Neuronal stem cell (in vitro differentiated cells): ENCODE measurements around the gene GADL1.

ENCODE experiments used
- DNase-seq: peaks from one replicate; pipeline ENCODE4 v3.0.0-alpha.2; 2013; ENCODE audit warnings: low spot score
- H2AFZ ChIP-seq: one replicate; pipeline ENCODE4 v1.6.1; 2013; ENCODE audit warnings: mild to moderate bottlenecking, low read length, inconsistent platforms
- H2AK5ac ChIP-seq: 2 replicates; pipeline ENCODE4 v1.6.1; 2013; ENCODE audit warnings: low read depth, mild to moderate bottlenecking, inconsistent platforms, low read length, moderate library complexity, mixed read lengths
- H2BK120ac ChIP-seq: 2 replicates; pipeline ENCODE4 v1.6.1; 2013; ENCODE audit warnings: low read depth, mild to moderate bottlenecking, inconsistent platforms, low read length, moderate library complexity, mixed read lengths
- H2BK12ac ChIP-seq: one replicate; pipeline ENCODE4 v1.6.1; 2013; ENCODE audit warnings: low read length, inconsistent platforms
- H2BK15ac ChIP-seq: 2 replicates; pipeline ENCODE4 v1.6.1; 2013; ENCODE audit warnings: mild to moderate bottlenecking, low read length, inconsistent platforms, mixed read lengths
- H2BK5ac ChIP-seq: one replicate; pipeline ENCODE4 v1.6.1; 2013; ENCODE audit warnings: inconsistent platforms, mild to moderate bottlenecking, low read length, moderate library complexity
- H3K14ac ChIP-seq: one replicate; pipeline ENCODE4 v1.6.1; 2013; ENCODE audit warnings: low read length, inconsistent platforms
- H3K18ac ChIP-seq: 2 replicates; pipeline ENCODE4 v1.6.1; 2013; ENCODE audit warnings: low read length, inconsistent platforms
- H3K23ac ChIP-seq: 2 replicates; pipeline ENCODE4 v1.6.1; 2013; ENCODE audit warnings: low read depth, mild to moderate bottlenecking, mixed read lengths, low read length, inconsistent platforms; ENCODE audit not compliant: poor library complexity
- H3K27ac ChIP-seq: replicated peaks from 3 replicates; pipeline ENCODE4 v1.5.1; 2013; ENCODE audit warnings: low read length, inconsistent platforms
- H3K27me3 ChIP-seq, 3 experiments: 2 replicates each; pipeline ENCODE4 v1.6.1; 2013; ENCODE audit warnings: low read length in 3 of 3, mild to moderate bottlenecking in 2 of 3, inconsistent platforms in 1 of 3, low read depth in 1 of 3, mixed read lengths in 1 of 3, moderate library complexity in 1 of 3; ENCODE audit not compliant: control insufficient read depth in 3 of 3, insufficient read depth in 3 of 3
- H3K36me3 ChIP-seq, 2 donors: replicated peaks in 1 of 2; 2 replicates each; pipeline ENCODE4 v1.6.1; 2013; ENCODE audit warnings: low read length in 2 of 2; ENCODE audit not compliant: control insufficient read depth in 2 of 2, insufficient read depth in 2 of 2
- H3K4ac ChIP-seq: 2 replicates; pipeline ENCODE4 v1.6.1; 2013; ENCODE audit warnings: inconsistent platforms, mild to moderate bottlenecking, low read length, moderate library complexity
- H3K4me1 ChIP-seq, 2 donors: 1 replicate in 1 of 2; 2 replicates in 1 of 2; pipeline ENCODE4 v1.6.1; 2013; ENCODE audit warnings: low read length in 2 of 2, low read depth in 1 of 2; ENCODE audit not compliant: control insufficient read depth in 2 of 2, insufficient read depth in 1 of 2
- H3K4me2 ChIP-seq: one replicate; pipeline ENCODE4 v1.6.1; 2013; ENCODE audit warnings: mild to moderate bottlenecking, low read length, inconsistent platforms; ENCODE audit not compliant: insufficient read depth, poor library complexity, severe bottlenecking
- H3K4me3 ChIP-seq, 2 donors: 2 replicates each; pipeline ENCODE4 v1.5.1; 2013; ENCODE audit warnings: low read length in 2 of 2, mild to moderate bottlenecking in 2 of 2, inconsistent platforms in 1 of 2, moderate library complexity in 1 of 2
- H3K79me1 ChIP-seq: one replicate; pipeline ENCODE4 v1.6.1; 2013; ENCODE audit warnings: low read depth, mild to moderate bottlenecking, inconsistent platforms, low read length, moderate library complexity
- H3K9ac ChIP-seq: one replicate; pipeline ENCODE4 v1.6.1; 2013; ENCODE audit warnings: mild to moderate bottlenecking, low read depth, low read length, inconsistent platforms; ENCODE audit not compliant: poor library complexity
- H3K9me3 ChIP-seq, 2 donors: replicated peaks in 1 of 2; 2 replicates each; pipeline versions ENCODE3 to v1.6.1; 2013; ENCODE audit warnings: low read length in 2 of 2, mild to moderate bottlenecking in 2 of 2, inconsistent platforms in 1 of 2, low read depth in 1 of 2, mixed read lengths in 1 of 2, moderate library complexity in 1 of 2; ENCODE audit not compliant: control insufficient read depth in 2 of 2, insufficient read depth in 1 of 2
- H4K8ac ChIP-seq: one replicate; pipeline ENCODE4 v1.6.1; 2013; ENCODE audit warnings: low read depth, mild to moderate bottlenecking, inconsistent platforms, low read length, moderate library complexity
- H4K91ac ChIP-seq: one replicate; pipeline ENCODE4 v1.6.1; 2013; ENCODE audit warnings: low read length, low read depth, mild to moderate bottlenecking, inconsistent platforms; ENCODE audit not compliant: poor library complexity
- WGBS, 2 donors: extraction: QIAGEN DNeasy Blood & Tissue Kit; methylation state at CpG; one replicate each; pipeline ENCODE4 v1.1.7; 2013; ENCODE audit warnings: missing lambda C conversion rate in 2 of 2, mixed read lengths in 1 of 2; ENCODE audit not compliant: insufficient read length in 2 of 2, insufficient replicate concordance in 1 of 2; ENCODE audit errors: extremely low coverage in 2 of 2; 5-methylcytosine and 5-hydroxymethylcytosine counted together

GADL1 gene

DNA sequence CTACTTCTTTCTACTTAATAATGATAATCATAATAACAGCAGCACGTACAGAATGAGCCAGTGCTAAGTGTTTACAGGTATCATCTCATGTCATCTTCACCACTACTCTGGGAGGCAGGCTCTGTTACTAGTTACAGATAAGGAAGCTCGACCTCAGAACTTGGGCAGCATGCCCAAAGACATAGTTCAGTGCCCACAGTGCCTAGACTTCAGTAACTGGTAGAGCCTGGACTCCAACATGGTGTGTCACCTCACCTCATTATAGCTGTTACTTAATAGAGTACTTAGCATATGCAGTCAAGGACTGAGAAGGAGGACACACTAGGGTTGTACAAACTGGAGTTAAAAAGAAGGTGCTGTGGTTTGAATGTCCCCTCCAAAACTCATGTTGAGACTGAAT, 7.6 kb downstream of the GADL1 start:
- Histone ChIP-seq H2BK12ac (no peak overlapping the region), H3K79me1 (no peaks in the 10 kb centered on the region), H2BK5ac (no peak overlapping the region), H3K18ac (no peak overlapping the region), H3K27me3 (peaks cover 0 to 7% (median 0%) of the 10 kb centered on the region in 3 experiments), H3K14ac (no peak overlapping the region), H4K91ac (no peak overlapping the region), H3K4ac (no peak overlapping the region), H3K9me3 (peaks cover 0 to 2% of the 10 kb centered on the region in 2 donors), H3K27ac (no peak overlapping the region), H3K9ac (no peak overlapping the region), H3K4me1 (no peaks in the 10 kb centered on the region), H3K36me3 (no peaks in the 10 kb centered on the region), H3K4me2 (no peak overlapping the region), H2BK120ac (no peak overlapping the region), H4K8ac (no peak overlapping the region), H3K4me3 (no peak overlapping the region), H2BK15ac (no peak overlapping the region), H2AFZ (no peak overlapping the region), H2AK5ac (no peak overlapping the region), H3K23ac (no peak overlapping the region)
- no CpG with 5 or more reads among the region's 2 CpGs for WGBS, 2 donors
- no peak for DNase-seq

DNA sequence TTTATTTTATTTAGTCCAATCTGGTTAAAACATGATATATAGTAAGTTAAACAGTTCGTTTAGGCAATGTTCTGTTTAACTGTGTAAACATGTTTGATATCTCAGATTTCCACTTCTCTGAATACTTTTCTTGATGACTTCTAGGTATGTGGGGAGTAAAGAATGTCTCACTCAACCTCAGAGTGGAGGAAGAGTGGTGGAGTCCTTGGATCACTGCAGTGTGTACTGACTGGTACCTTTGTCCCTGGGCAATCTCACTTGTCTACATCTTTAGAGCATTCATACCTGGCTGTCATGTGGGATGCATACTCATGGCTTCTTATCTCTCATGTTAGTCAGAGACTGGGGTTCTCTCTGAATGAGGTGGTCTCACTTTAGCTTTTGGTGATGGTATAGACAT, 15.6 kb downstream of the GADL1 start:
- no CpG with 5 or more reads among the region's 1 CpG for WGBS, 2 donors

DNA sequence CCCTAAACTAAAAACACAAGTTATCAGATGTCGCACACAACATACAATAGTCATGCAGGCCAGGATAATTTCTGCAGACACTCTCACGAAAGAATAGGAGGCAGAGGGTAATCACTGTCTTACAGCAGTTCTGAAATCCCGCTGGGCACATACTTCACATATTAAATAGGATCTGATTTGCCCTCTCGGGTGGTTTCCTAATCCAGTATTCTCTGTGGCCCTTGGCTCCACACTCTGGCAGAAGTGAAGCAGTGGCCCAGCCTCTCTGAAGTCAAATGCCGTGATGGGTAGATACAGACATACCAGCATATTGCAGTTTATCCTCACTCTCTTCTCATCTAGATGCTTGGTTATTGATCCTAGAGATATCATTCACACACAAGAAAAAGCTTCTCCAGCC, 19.0 kb downstream of the GADL1 start:
- no peak overlapping the region for H2BK5ac ChIP-seq
- H3K4me1 ChIP-seq, result no peaks in the 10 kb centered on the region
- H3K27ac ChIP-seq, result no peak overlapping the region
- H2AK5ac ChIP-seq, result no peak overlapping the region
- no peak overlapping the region for H2BK15ac ChIP-seq
- no peak overlapping the region for H3K4ac ChIP-seq
- no peaks in the 10 kb centered on the region for H3K79me1 ChIP-seq
- H2BK12ac ChIP-seq, result no peak overlapping the region
- H2BK120ac ChIP-seq, result no peak overlapping the region
- no peak overlapping the region for H2AFZ ChIP-seq
- no peaks in the 10 kb centered on the region for H3K9me3 ChIP-seq
- H3K14ac ChIP-seq, result no peak overlapping the region
- no peak overlapping the region for H3K9ac ChIP-seq
- H4K91ac ChIP-seq, result no peak overlapping the region
- no peak overlapping the region for H3K23ac ChIP-seq
- H3K4me3 ChIP-seq, result no peak overlapping the region
- WGBS, 2 donors, result no CpG with 5 or more reads among the region's 5 CpGs
- H4K8ac ChIP-seq, result no peak overlapping the region
- H3K18ac ChIP-seq, result no peak overlapping the region
- H3K36me3 ChIP-seq, result no peaks in the 10 kb centered on the region
- no peaks in the 10 kb centered on the region for H3K27me3 ChIP-seq
- no peak for DNase-seq
- no peak overlapping the region for H3K4me2 ChIP-seq

More for the DNA sequence above, 15.6 kb downstream of the GADL1 start:
- no peak for DNase-seq
- no peaks in the 10 kb centered on the region for H3K79me1 ChIP-seq
- no peak overlapping the region for H2BK12ac ChIP-seq
- H2BK5ac ChIP-seq, result no peak overlapping the region
- no peak overlapping the region for H3K9ac ChIP-seq
- no peak overlapping the region for H2AFZ ChIP-seq
- no peak overlapping the region for H2BK15ac ChIP-seq
- H2BK120ac ChIP-seq, result no peak overlapping the region
- H3K4me1 ChIP-seq, result no peaks in the 10 kb centered on the region
- no peak overlapping the region for H3K4ac ChIP-seq
- H2AK5ac ChIP-seq, result no peak overlapping the region
- no peak overlapping the region for H4K91ac ChIP-seq
- no peak overlapping the region for H3K23ac ChIP-seq
- H4K8ac ChIP-seq, result no peak overlapping the region
- H3K36me3 ChIP-seq, result no peaks in the 10 kb centered on the region
- H3K14ac ChIP-seq, result no peak overlapping the region
- no peak overlapping the region for H3K4me3 ChIP-seq
- no peak overlapping the region for H3K27ac ChIP-seq
- H3K27me3 ChIP-seq, result no peaks in the 10 kb centered on the region
- no peak overlapping the region for H3K18ac ChIP-seq
- H3K4me2 ChIP-seq, result no peak overlapping the region
- H3K9me3 ChIP-seq, result no peaks in the 10 kb centered on the region

DNA sequence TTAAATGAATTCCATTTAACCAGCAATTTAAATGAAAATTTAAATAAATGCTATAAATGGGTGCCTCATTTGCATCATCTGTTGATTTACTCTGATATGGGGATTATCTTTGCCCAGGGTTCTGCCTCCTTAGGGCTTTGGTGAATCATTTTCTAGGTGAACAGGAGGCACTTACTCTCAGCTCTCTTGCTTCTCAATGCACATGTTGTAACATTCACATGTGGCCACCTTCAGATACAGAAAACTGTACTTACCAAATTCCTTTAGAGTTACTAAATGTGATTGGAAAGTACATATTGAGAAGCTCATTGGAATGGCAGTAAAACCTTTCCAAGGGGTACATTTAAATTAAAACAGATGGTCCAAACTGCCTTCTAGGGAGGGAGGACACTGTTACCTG, 20.8 kb downstream of the GADL1 start:
- no peaks in the 10 kb centered on the region for H3K4me1 ChIP-seq
- no peak overlapping the region for H2AK5ac ChIP-seq
- H2BK120ac ChIP-seq, result no peak overlapping the region
- H2BK15ac ChIP-seq, result no peak overlapping the region
- H2BK5ac ChIP-seq, result no peak overlapping the region
- no peak for DNase-seq
- H3K27ac ChIP-seq, result no peak overlapping the region
- no peaks in the 10 kb centered on the region for H3K36me3 ChIP-seq
- no peak overlapping the region for H4K8ac ChIP-seq
- H4K91ac ChIP-seq, result no peak overlapping the region
- H3K79me1 ChIP-seq, result no peaks in the 10 kb centered on the region
- no peak overlapping the region for H3K18ac ChIP-seq
- H3K4me3 ChIP-seq, result no peak overlapping the region
- H3K27me3 ChIP-seq, result no peaks in the 10 kb centered on the region
- no peak overlapping the region for H2AFZ ChIP-seq
- no peak overlapping the region for H3K14ac ChIP-seq
- H2BK12ac ChIP-seq, result no peak overlapping the region
- H3K4ac ChIP-seq, result no peak overlapping the region
- H3K9ac ChIP-seq, result no peak overlapping the region
- H3K4me2 ChIP-seq, result no peak overlapping the region
- no peak overlapping the region for H3K23ac ChIP-seq
- H3K9me3 ChIP-seq, result no peaks in the 10 kb centered on the region
